Mucosa of stomach (tissue), 1 donor: ENCODE measurements around the gene EFNA5.
"Not testable (repeated sequence)": the region's sequence is repeated elsewhere in the genome, so short reads cannot be mapped to it uniquely, and the experiment has no call there.

Experiments used
- H3K27me3 ChIP-seq: one replicate; pipeline ENCODE4 v1.7.0; 2013; ENCODE audit warnings: mild to moderate bottlenecking, low read length; ENCODE audit not compliant: control insufficient read depth, insufficient read depth
- H3K36me3 ChIP-seq: one replicate; pipeline ENCODE4 v1.7.0; 2013; ENCODE audit warnings: low read length; ENCODE audit not compliant: control insufficient read depth, insufficient read depth
- H3K4me1 ChIP-seq: one replicate; pipeline ENCODE4 v1.7.0; 2013; ENCODE audit warnings: mild to moderate bottlenecking, low read length; ENCODE audit not compliant: control insufficient read depth, insufficient read depth
- H3K4me3 ChIP-seq: one replicate; pipeline ENCODE4 v1.7.0; 2013; ENCODE audit warnings: low read length
- H3K9ac ChIP-seq: one replicate; pipeline ENCODE4 v1.7.0; 2013; ENCODE audit warnings: mild to moderate bottlenecking, low read length, moderate library complexity
- H3K9me3 ChIP-seq: one replicate; pipeline ENCODE4 v1.7.0; 2013; ENCODE audit warnings: mild to moderate bottlenecking, low read length, moderate library complexity; ENCODE audit not compliant: control insufficient read depth
- donor health status: Pancreatic carcinoma.

The EFNA5 gene

DNA sequence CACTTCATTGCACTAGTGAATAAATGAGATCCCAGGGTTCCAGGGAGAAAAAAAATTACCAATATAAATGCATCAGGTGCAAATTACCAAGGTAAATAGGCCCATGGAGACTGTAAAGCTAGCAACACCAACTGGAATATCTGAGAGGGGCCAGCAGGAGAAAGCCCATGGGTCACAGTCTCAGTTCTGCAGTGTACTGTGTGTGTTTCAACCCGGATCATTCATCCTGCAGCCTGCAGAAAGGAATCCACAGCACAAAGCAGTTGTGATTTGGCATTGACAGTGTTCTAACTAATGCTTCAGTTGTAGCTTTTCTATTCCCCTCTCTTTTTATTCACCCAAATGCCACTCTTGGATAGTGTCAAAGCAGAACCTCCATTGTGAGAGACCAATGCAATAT is 171.0 kb downstream of the EFNA5 start:
- H3K4me1 ChIP-seq, result peaks cover 19% of the 10 kb centered on the region
- H3K4me3 ChIP-seq, result no peak overlapping the region
- H3K36me3 ChIP-seq, result no peaks in the 10 kb centered on the region
- H3K9ac ChIP-seq, result no peak overlapping the region
- no peaks in the 10 kb centered on the region for H3K9me3 ChIP-seq
- H3K27me3 ChIP-seq, result no peaks in the 10 kb centered on the region

DNA sequence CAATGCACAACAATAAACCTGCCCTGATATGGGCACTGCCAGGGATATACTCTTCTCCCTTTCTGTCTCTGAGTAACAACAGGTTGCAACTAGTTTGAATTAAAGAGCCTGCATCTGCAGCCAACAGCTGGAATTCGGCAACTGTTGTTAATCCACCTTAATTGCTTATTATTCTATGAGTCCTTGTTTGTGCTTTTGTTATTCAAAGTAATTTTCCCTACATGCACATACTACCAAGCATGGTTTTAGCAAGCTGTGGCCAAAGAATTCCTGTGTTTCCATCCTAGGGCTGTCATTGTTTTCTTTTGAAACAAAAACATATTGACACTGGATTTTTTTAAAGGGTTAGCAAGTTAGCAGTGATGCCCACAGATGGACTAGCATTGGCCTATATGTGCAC is 171.5 kb downstream of the EFNA5 start:
- Histone ChIP-seq H3K9me3 (no peaks in the 10 kb centered on the region), H3K9ac (no peak overlapping the region), H3K4me1 (peaks cover 19% of the 10 kb centered on the region), H3K27me3 (no peaks in the 10 kb centered on the region), H3K36me3 (no peaks in the 10 kb centered on the region), H3K4me3 (no peak overlapping the region)

DNA sequence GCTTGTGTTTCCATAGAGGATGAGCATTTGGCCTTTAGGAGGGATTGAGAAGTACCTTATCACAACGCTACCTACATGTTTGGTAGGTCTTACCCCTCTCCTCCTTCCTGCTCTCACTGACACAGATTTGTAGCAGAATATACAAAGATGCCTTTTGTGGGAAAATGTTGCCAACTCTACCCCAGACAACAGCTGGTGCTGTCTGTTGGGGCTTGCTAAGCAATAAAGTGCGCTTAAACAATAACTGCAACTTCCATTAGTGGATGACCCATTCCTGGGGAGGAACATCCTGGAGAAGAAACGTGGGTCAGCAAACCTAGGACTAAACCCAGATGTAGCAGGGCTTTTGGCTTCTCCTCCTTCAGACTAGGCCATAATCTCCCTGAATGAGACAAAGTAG is 174.3 kb downstream of the EFNA5 start:
- Histone ChIP-seq H3K27me3 (no peaks in the 10 kb centered on the region), H3K9ac (no peak overlapping the region), H3K4me1 (peaks cover 19% of the 10 kb centered on the region), H3K4me3 (no peak overlapping the region), H3K36me3 (no peaks in the 10 kb centered on the region), H3K9me3 (no peaks in the 10 kb centered on the region)

DNA sequence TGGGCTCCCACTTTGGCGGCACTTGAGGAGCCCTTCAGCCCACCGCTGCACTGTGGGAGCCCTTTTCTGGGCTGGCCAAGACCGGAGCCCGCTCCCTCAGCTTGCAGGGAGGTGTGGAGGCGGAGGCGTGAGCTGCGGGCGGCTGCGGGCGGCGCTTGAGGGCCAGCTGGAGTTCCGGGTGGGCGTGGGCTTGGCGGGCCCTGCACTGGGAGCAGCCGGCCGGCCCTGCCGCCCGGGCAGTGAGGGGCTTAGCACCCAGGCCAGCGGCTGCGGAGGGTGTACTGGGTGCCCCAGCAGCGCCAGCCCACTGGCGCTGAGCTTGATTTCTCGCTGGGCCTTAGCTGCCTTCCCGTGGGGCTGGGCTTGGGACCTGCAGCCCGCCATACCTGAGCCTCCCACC is 176.6 kb downstream of the EFNA5 start:
- not testable (repeated sequence) for H3K4me3 ChIP-seq, H3K9me3 ChIP-seq, H3K9ac ChIP-seq, H3K36me3 ChIP-seq, H3K27me3 ChIP-seq, H3K4me1 ChIP-seq

DNA sequence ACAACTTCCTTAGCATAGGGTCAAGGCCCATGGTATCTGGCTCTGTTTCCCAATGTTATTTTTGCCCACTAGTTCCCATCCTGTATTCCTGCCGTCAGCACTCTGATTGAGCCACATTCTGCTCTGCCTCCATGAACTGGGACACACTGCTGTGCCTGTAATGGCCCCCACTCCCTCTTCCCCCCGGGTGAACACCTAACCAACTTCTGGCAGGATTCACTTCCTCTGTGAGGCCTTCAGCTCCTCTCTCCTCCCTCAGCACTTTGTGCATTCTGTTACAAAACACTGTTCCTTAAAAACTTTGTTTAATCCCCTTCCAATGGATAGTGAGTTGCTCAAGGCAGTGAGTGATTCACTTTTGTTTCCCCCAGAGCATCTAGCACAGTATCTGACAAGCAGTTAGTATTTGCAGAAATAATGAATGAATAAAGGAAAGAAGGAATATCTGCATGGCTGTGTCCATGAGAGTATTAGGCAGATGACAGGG is 183.6 kb downstream of the EFNA5 start:
- Histone ChIP-seq H3K4me3 (no peak overlapping the region), H3K27me3 (no peaks in the 10 kb centered on the region), H3K9ac (no peak overlapping the region), H3K9me3 (no peaks in the 10 kb centered on the region), H3K4me1 (peaks cover 5% of the 10 kb centered on the region), H3K36me3 (no peaks in the 10 kb centered on the region)

DNA sequence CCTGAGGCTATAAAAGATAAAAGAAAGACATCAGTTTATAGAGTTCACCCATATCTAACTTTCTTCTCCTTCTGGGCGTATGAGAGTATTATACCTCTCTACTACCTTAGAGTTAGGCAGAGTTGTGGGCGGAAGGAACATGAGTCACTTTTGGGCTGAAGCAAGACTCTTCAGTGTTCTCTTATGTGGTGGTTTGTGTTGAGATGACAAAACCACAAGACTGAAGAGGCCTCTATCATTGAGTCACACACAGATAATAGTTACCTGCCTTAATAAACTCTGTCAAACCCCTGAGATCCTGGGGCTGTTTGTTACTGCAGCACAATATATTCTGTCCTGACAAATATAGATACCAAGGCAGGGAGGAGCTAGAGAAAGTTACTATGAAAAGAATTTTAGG is 184.2 kb downstream of the EFNA5 start:
- H3K36me3 ChIP-seq, result no peaks in the 10 kb centered on the region
- peaks cover 10% of the 10 kb centered on the region for H3K4me1 ChIP-seq
- H3K9me3 ChIP-seq, result no peaks in the 10 kb centered on the region
- no peak overlapping the region for H3K9ac ChIP-seq
- H3K4me3 ChIP-seq, result no peak overlapping the region
- H3K27me3 ChIP-seq, result no peaks in the 10 kb centered on the region

DNA sequence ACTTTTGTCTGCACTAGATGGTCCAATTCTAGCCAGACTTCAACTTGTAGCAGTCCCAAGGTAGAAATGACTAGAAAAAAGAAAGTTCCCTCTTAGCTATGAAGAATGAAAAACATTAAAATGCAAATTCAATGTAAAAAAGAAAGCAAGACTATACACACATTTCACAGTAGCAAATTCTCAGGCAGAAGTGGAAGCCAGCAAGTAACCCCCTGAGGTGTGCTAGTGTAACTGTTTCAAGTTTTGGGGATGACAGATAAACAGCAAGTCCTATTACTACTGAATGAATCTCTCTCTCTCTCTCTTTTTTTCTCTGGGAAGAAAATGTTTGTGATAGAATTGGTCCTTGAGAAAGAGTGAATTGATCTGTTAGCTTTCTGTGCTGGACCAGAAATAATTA is 185.6 kb downstream of the EFNA5 start:
- H3K4me3 ChIP-seq, result no peak overlapping the region
- H3K4me1 ChIP-seq, result peaks cover 10% of the 10 kb centered on the region
- no peaks in the 10 kb centered on the region for H3K9me3 ChIP-seq
- H3K9ac ChIP-seq, result no peak overlapping the region
- no peaks in the 10 kb centered on the region for H3K27me3 ChIP-seq
- no peaks in the 10 kb centered on the region for H3K36me3 ChIP-seq

DNA sequence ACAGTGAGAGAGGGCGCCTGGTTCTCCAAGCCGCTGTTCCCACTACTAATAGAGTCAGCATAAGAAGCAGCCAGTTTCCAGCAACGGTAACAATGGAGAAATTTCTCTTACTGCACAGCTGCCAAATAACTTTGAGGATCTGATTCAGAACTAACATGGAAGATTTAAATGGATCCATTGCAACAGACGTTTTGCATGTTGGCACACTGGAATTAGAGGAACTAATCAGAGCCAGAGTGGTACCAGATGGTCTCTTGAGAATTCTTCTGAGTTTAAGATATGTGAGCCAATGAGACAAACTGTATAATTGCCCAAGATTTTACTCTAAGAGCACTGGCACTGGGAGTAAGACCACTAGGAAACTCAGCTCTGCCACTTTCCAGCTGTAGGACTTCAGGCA is 186.5 kb downstream of the EFNA5 start:
- Histone ChIP-seq H3K9me3 (no peaks in the 10 kb centered on the region), H3K4me3 (no peak overlapping the region), H3K27me3 (no peaks in the 10 kb centered on the region), H3K36me3 (no peaks in the 10 kb centered on the region), H3K9ac (no peak overlapping the region), H3K4me1 (peaks cover 10% of the 10 kb centered on the region)

DNA sequence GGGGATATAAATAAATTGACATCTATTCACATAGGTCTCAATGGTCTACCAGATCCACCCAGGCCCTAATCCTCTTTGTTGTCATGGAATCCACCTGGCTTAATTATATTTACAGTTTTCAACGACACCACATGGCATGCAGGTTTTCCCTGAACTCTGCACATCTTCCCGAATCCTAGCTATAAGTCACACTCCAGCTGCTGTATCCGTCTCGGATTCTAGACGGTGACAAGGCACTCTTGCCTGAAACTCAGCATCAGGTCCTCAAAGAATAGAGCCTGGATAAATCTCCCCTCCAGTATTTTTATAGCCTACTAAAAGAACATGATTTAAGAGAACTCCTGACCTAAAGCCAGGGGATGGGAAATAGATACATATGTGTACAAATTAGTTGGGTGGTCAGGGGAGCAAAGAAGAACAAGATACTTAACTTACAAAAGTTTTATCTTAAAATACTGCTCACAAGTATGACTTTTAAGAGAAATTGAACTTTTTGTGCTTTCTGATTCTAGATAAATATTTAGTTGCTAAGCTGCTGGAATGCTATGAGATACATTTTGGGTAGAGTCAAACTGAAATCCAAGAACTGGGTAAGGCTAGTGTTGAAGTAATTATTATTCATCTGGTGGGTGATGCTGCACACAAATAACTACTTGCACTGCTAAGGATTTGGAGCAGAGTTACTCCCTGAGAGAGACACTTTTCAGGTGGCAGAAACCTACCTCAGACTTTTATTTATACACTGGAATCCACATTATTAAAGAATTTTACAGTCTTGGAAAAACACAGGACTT is 187.3 kb downstream of the EFNA5 start:
- H3K36me3 ChIP-seq, result no peaks in the 10 kb centered on the region
- peaks cover 12% of the 10 kb centered on the region for H3K4me1 ChIP-seq
- H3K9ac ChIP-seq, result no peak overlapping the region
- H3K4me3 ChIP-seq, result no peak overlapping the region
- no peaks in the 10 kb centered on the region for H3K9me3 ChIP-seq
- no peaks in the 10 kb centered on the region for H3K27me3 ChIP-seq

DNA sequence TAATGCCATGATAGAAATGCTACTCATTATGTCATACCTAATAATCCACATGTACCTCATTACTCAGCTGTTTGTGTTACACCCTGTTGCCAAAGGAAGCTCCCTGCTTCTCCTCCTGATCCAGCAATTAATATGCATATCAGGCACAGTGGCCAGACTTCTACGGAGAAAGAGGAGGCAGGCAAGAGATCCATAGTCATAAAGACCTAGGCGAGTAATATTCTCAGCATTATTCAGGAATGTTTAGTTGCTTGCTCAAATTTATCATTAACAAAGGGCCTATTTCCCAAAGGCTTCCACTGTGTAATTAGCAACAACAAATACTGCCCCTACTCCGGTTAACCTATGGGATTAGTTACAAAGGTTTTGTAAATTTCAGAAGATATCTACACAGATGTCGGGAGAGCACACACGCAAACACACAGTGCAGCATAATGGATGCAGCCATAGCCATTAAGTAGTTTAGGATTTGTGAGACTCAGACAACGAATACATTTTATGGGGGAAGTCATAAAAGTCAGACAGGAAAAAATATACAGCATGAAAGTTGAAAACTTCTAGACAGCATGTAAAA is 192.6 kb downstream of the EFNA5 start:
- no peak overlapping the region for H3K4me3 ChIP-seq
- H3K4me1 ChIP-seq, result peaks cover 41% of the 10 kb centered on the region
- H3K9ac ChIP-seq, result peak overlapping the region; percentile 25
- no peaks in the 10 kb centered on the region for H3K9me3 ChIP-seq
- H3K36me3 ChIP-seq, result no peaks in the 10 kb centered on the region
- H3K27me3 ChIP-seq, result no peaks in the 10 kb centered on the region

DNA sequence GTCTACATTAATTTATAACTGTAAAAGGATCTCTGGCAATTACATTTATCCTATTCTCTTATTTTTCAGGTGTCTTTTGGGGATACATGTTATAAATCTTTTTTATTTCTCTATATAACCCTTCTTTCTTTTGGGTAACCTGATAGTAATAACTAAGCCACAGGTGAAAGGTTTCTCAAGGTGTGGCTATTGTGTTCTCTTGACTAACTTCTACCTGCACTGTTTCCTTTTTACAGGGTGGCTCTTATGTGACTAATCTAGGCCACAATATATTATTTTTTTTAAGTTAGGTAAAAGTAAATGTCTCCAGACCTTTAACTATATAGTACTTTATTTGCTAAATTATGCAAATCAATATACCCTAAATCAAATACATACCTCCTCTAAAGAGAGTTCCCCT is 193.2 kb downstream of the EFNA5 start:
- Histone ChIP-seq H3K4me3 (no peak overlapping the region), H3K9me3 (no peaks in the 10 kb centered on the region), H3K4me1 (peaks cover 48% of the 10 kb centered on the region), H3K36me3 (no peaks in the 10 kb centered on the region), H3K9ac (peak overlapping the region; percentile 25), H3K27me3 (no peaks in the 10 kb centered on the region)

DNA sequence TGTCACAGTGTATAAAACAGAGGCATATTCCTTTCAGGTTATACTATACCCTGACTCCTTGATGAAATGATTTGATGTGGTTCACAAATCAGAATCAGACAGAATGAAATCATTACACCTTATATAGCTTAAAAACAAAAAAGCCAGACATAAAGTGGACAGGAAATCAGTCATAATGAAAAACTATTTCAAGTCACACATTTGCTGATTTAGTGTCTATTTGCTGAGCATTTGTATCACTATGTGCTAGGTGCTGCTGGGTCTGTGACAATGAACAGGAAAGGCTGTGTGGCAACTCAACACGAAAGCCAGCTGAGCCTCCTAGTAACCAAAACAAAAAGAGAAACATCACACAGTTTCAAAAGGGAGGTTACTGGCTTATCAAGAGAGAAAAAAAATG is 194.0 kb downstream of the EFNA5 start:
- no peaks in the 10 kb centered on the region for H3K9me3 ChIP-seq
- peaks cover 46% of the 10 kb centered on the region for H3K4me1 ChIP-seq
- no peak overlapping the region for H3K4me3 ChIP-seq
- H3K9ac ChIP-seq, result peak overlapping the region; percentile 31
- H3K36me3 ChIP-seq, result no peaks in the 10 kb centered on the region
- no peaks in the 10 kb centered on the region for H3K27me3 ChIP-seq
